ENCODE data around the gene MOSPD2.

The MOSPD2 gene

GRCh38 chrX:14872851-14873675 lies at the start of gene MOSPD2, which contains the start of gene FANCB:
TSS of gene MOSPD2 (plus strand) at chrX:14873421. CDS start at chrX:14873529, 108 bp downstream.
TSS of gene FANCB (minus strand) at chrX:14873069. CDS start at chrX:14865510, 7,559 bp downstream.
- FAIRE-seq = peak; percentile 91

- FAIRE-seq = no peak
Measured at GRCh38 chrX:14825851-14826250, 47.4 kb upstream of the MOSPD2 start.

- no peak for FAIRE-seq
Measured at GRCh38 chrX:14826319-14826718, 46.9 kb upstream of the MOSPD2 start.

- no peak for FAIRE-seq
Measured at GRCh38 chrX:14829643-14830042, 43.6 kb upstream of the MOSPD2 start.

- no peak for FAIRE-seq
Measured at GRCh38 chrX:14832151-14832550, 41.1 kb upstream of the MOSPD2 start.

GRCh38 chrX:14832586-14832985 lies 40.6 kb upstream of the MOSPD2 start:
- FAIRE-seq = no peak

- FAIRE-seq = no peak
Measured at GRCh38 chrX:14837155-14837554, 36.1 kb upstream of the MOSPD2 start.

- no peak for FAIRE-seq
Measured at GRCh38 chrX:14843666-14844065, 29.6 kb upstream of the MOSPD2 start.

GRCh38 chrX:14851526-14851925 lies 21.7 kb upstream of the MOSPD2 start:
- no peak for FAIRE-seq

- FAIRE-seq = no peak
Measured at GRCh38 chrX:14864631-14865030, 8.6 kb upstream of the MOSPD2 start.

GRCh38 chrX:14865201-14865600 lies 8.0 kb upstream of the MOSPD2 start:
- FAIRE-seq = no peak

GRCh38 chrX:14871767-14872166 lies 1.5 kb upstream of the MOSPD2 start:
- FAIRE-seq = no peak

GRCh38 chrX:14872355-14872754 lies 866 bp upstream of the MOSPD2 start:
- no peak for FAIRE-seq

- no peak for FAIRE-seq
Measured at GRCh38 chrX:14873676-14874049, 442 bp downstream of the MOSPD2 start.

GRCh38 chrX:14875624-14876023 lies 2.4 kb downstream of the MOSPD2 start:
- no peak for FAIRE-seq

GRCh38 chrX:14883826-14884225 lies 10.6 kb downstream of the MOSPD2 start:
- no peak for FAIRE-seq

- FAIRE-seq = peak; percentile 90
Measured at GRCh38 chrX:14884714-14885113, 11.5 kb downstream of the MOSPD2 start.

- no peak for FAIRE-seq
Measured at GRCh38 chrX:14886252-14886651, 13.0 kb downstream of the MOSPD2 start.

GRCh38 chrX:14896273-14896672 lies 23.1 kb downstream of the MOSPD2 start:
- no peak for FAIRE-seq

GRCh38 chrX:14897042-14897441 lies 23.8 kb downstream of the MOSPD2 start:
- no peak for FAIRE-seq

- FAIRE-seq = no peak
Measured at GRCh38 chrX:14899607-14900006, 26.4 kb downstream of the MOSPD2 start.

GRCh38 chrX:14902537-14902936 lies 29.3 kb downstream of the MOSPD2 start:
- no peak for FAIRE-seq

GRCh38 chrX:14903891-14904290 lies 30.7 kb downstream of the MOSPD2 start:
- no peak for FAIRE-seq

- no peak for FAIRE-seq
Measured at GRCh38 chrX:14913241-14913640, 40.0 kb downstream of the MOSPD2 start.

- FAIRE-seq = no peak
Measured at GRCh38 chrX:14915596-14915995, 42.4 kb downstream of the MOSPD2 start.

Measured in colon (tissue), 2 donors.